ENCODE data around the gene PRLHR. TPM values are rescaled to one million over a fixed set of nuclear protein-coding genes. Genes with fewer than 3 reads are reported as not detected.
"Not testable (repeated sequence)": the region's sequence is repeated elsewhere in the genome, so short reads cannot be mapped to it uniquely, and the experiment has no call there.

The PRLHR gene
- polyA plus RNA-seq (ENCODE audit: insufficient read length) = not detected
- long read RNA-seq, donor 1 = 0 reads
- long read RNA-seq, donor 2 = 0 reads
- long read RNA-seq, donor 3 = 0 reads
- long read RNA-seq, donor 4 = 0 reads
- long read RNA-seq, donor 5 = 0 reads
- long read RNA-seq, donor 6 = 0 reads
- long read RNA-seq, donor 7 = 0 reads
- long read RNA-seq, donor 8 = 0 reads

- peak; percentile 71 for DNase-seq
Observed at GRCh38 chr10:118595598-118596425, at the start of gene PRLHR. Gene PRLHR (minus strand): TSS chr10:118595648. CDS start chr10:118595244, 404 bp downstream.

DNA sequence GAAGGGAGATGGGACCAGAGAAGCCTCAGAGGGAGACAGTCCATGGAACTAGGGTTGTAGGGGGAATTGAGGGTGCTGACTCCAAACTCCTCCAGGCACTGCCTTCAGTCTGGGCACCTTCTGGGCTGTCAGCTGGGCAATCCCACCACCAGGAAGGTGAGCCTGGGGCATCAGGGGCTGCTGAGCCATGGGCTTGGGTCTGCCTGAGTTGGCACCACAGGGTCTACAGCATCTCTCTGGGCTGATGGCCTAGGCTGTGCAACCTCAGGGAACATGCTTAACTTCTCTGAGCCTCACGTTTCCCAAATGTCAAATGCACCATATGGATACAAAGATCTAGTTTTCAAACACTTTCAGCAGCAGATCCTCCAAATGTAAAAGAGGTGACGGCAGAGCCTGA lies 46.8 kb upstream of the PRLHR start:
- DNase-seq = no peak

- no peak for DNase-seq
Observed at GRCh38 chr10:118638680-118639079, 43.2 kb upstream of the PRLHR start.

GRCh38 chr10:118635674-118636402 lies 40.4 kb upstream of the PRLHR start:
- no peak for DNase-seq

- no peak for DNase-seq
Observed at GRCh38 chr10:118633786-118634185, 38.3 kb upstream of the PRLHR start.

- no peak for DNase-seq
Observed at GRCh38 chr10:118629211-118629610, 33.8 kb upstream of the PRLHR start.

- DNase-seq = no peak
Observed at GRCh38 chr10:118628397-118628796, 32.9 kb upstream of the PRLHR start.

DNA sequence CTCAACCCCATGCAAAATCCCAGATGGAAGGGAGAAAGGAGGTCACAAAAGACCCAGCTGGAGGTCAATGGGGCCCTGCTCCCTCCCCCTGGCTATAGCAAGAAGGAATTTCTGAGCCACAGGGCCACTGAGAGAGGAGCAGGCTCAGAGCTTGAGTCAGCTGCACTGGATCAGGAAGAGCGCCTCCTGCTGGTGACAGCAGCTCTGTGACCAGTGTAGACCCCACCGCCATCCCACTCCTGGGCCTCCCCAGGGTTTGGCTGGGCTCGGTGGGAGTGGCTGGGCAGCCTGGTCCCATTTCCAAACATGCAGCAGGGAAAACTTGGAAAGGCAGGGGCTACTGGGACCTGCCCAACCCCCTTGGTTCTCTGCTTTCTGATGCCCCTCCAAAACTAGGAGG lies 31.5 kb upstream of the PRLHR start:
- DNase-seq = no peak

DNA sequence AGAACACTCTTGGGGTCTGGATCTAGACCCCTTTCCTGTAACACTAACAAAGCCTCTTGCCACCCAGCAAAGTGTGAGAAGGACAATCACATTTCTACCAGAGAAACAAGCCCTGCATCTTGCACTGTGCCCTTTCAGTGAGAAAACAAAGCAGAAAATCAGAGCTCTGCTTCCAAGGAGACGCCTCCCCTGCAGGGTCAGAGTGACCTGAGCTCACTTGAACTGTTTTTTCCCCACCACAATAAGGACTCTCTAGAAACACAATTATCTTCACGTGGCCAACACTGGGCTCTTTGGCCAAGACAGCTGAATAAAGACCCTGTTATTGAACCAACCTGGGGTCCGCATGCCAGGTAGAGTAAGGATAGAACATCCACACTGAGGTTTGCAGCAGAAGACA lies 30.1 kb upstream of the PRLHR start:
- DNase-seq = no peak

- no peak for DNase-seq
Observed at GRCh38 chr10:118624747-118625146, 29.3 kb upstream of the PRLHR start.

GRCh38 chr10:118621304-118621942 lies 26.0 kb upstream of the PRLHR start:
- DNase-seq = no peak

GRCh38 chr10:118613863-118614262 lies 18.4 kb upstream of the PRLHR start:
- not testable (repeated sequence) for DNase-seq

DNA sequence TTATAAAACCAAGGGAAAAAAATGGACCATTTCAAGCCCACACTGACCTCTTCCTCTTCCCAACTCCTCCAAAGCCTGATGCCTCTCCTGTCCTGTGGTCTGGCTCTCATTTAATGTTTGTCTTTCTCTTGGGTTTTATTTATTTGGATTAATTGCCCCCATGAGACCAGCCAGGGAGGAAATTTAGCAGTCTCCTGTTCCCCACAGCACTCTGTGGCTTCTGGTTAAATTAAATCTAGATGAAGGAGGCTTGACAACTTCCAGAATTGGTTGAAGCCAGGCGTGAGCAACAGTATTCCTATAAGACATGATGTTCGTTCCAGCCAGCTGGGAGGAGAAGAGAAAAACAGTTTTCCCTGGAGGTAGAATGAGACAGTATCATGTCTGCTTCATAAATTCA lies 15.1 kb upstream of the PRLHR start:
- DNase-seq = no peak

GRCh38 chr10:118607768-118608354 lies 12.4 kb upstream of the PRLHR start:
- DNase-seq = no peak

DNA sequence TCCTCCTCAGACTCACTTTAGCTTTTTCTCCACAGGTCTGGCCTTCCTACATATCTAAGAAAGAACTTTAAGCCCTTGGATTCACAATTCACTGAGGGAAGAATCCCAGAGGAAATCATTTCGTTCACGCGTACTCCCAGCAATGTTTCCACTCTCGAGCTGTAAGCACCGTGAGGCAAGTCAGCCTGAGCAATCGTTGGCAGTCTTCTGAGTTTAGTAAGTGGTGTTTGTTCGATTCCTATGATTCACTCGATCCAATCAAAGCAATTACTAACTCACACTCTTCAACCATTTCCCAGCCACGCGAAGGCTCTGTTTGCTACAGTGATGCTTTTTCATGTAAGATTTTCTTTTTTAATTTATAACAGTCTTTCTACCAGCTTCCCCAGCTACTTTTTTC lies 10.2 kb upstream of the PRLHR start:
- DNase-seq = no peak

DNA sequence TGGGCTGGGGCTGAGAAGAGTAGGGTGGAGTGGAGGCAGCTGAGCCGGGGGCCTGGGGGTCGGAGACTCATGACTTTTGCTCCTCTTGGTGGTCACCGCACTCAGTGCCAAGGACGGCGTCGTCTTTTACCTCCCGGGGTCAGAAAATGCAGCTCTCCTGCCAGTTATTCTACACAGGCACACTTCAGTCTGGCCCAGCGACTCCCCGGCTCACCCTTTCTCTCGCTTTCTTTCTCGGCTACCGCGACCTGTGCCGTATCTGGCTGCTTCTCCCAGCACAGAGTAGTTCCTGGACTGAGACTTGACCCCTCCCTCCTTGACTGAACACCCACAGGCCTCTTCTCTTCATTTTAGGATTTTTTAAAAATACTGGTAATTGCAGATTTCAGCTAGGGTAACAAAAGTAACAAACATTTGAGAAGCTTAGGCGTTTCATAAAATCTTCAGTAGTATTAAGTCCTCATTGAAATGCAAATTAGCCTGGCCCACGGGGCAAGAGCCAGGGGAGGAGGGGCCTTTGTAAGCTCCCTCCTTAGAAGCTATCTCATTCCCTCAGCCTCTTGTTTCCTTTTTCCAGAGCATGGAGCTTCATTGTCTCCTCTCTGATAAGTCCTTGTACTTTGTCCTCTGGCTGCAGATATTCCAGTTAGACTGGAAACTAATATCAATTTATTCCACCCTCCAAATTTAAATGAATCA lies 1.1 kb upstream of the PRLHR start:
- DNase-seq = no peak

GRCh38 chr10:118595064-118595420 lies 406 bp downstream of the PRLHR start:
- DNase-seq = no peak

GRCh38 chr10:118594392-118595063 lies 920 bp downstream of the PRLHR start:
- peak; percentile 73 for DNase-seq

DNA sequence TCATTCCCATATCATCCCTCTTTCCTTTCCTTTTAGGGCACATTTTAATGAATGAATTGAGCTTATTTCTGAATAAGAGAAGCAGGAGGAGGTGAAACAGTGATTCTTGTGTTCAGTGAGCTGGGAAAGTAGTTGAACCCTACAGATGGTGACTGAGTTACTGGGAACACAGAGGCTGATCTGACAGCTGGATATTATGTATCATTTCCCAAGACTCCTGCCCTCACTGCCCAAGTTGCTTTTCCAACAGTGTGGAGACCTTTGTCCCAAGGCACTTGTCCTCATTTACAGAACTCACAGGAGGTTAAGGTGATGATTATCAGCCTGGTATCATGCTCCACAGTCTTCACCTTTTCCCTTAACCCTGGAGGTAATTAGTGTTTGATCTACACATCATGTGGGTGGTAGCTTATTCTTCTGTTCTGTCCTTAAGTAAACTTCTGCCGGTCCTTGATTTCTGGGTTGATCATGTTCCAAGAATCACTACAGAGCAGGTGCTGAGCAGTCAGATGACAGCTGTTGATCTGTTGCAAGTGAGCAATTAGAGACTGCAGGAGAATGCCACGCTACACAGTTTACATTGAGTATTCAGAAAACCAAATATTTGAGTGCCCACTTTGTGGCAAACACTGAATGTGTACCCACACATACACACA lies 2.6 kb downstream of the PRLHR start:
- DNase-seq = no peak

GRCh38 chr10:118590334-118590733 lies 5.1 kb downstream of the PRLHR start:
- no peak for DNase-seq

All from left kidney (tissue), 8 donors.